BLaER1 (cell line): Measurements from ENCODE around the gene LIMD2.

Experiments used
- H3K27ac ChIP-seq: shearing (Covaris generic); formaldehyde crosslinking; 2 replicates; pipeline ENCODE4 v1.8.1; 2022
- H3K27me3 ChIP-seq: shearing (Covaris generic); formaldehyde crosslinking; 2 replicates; pipeline ENCODE4 v1.8.1; 2022
- H3K36me3 ChIP-seq: shearing (Covaris generic); formaldehyde crosslinking; 2 replicates; pipeline ENCODE4 v1.8.1; 2022
- H3K4me1 ChIP-seq: shearing (Covaris generic); formaldehyde crosslinking; 2 replicates; pipeline ENCODE4 v1.8.1; 2022
- H3K4me2 ChIP-seq: shearing (Covaris generic); formaldehyde crosslinking; 2 replicates; pipeline ENCODE4 v1.8.1; 2022
- H3K4me3 ChIP-seq: shearing (Covaris generic); formaldehyde crosslinking; 2 replicates; pipeline ENCODE4 v1.8.1; 2022
- H3K9ac ChIP-seq: shearing (Covaris generic); formaldehyde crosslinking; 2 replicates; pipeline ENCODE4 v1.8.1; 2022
- H3K9me3 ChIP-seq: shearing (Covaris generic); formaldehyde crosslinking; 2 replicates; pipeline ENCODE4 v1.8.1; 2022
- H4K20me1 ChIP-seq: shearing (Covaris generic); formaldehyde crosslinking; 2 replicates; pipeline ENCODE4 v1.8.1; 2022
- Cebpa-rat ChIP-seq: shearing (Covaris generic); IDR thresholded peaks from 2 replicates; pipeline ENCODE4 v1.8.1; 2022

The LIMD2 gene

DNA sequence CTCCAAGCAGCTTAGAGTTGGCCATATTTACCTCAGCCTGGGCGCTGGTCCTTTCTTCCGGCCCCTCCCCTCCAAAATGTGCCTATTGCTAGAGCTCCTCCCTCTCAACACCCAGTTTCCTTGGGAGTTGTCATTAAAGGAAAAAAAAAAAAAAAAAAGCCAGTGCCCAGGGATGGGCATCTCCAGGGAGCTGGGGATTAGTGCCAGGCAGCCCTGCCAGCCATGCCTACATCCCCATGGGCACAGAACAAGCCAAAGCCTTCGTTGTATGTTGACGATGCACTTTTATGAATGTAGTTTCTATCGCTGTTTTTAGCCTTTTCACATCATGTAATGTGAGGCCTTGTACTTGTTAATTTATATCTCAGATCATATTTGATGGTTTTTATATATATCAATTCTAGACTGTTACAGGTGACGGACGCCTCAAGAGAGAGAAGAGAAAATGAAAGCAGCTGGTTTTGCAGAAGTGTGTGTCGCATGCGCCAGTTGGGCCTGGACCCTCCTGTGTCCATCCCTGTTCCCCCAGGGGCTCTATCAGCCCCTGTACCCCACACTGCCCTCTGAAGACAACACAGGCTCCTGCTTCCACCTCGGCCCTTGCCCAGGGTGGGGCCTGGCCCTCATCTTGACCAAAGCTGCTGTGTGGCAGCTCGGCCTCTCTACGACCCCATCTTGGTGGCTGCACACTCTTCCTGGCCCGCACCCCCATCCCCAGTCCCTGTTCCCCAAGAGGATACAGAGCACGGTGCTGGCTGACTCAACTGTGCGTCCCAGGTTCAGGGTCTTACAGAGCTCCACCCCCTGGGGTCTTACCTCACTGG is 4.8 kb downstream of the LIMD2 start:
- no peak overlapping the region for H3K4me3 ChIP-seq
- no peak for TF ChIP-seq Cebpa-rat
- peaks cover 58% of the 10 kb centered on the region for H4K20me1 ChIP-seq
- 0 out of 2 replicates have a peak overlapping the region, but pooled peaks have one; percentile 8 for H3K9ac ChIP-seq
- H3K4me2 ChIP-seq: peak overlapping the region; percentile 100
- H3K36me3 ChIP-seq: peaks cover 57% of the 10 kb centered on the region
- no peaks in the 10 kb centered on the region for H3K9me3 ChIP-seq
- H3K27me3 ChIP-seq: no peaks in the 10 kb centered on the region
- H3K27ac ChIP-seq: peak overlapping the region; percentile 100
- peaks cover 56% of the 10 kb centered on the region for H3K4me1 ChIP-seq

GRCh38 chr17:63694229-63694949 is 5.5 kb downstream of the LIMD2 start:
- peaks cover 58% of the 10 kb centered on the region for H4K20me1 ChIP-seq
- peaks cover 65% of the 10 kb centered on the region for H3K36me3 ChIP-seq
- H3K27me3 ChIP-seq: no peaks in the 10 kb centered on the region
- peak overlapping the region; percentile 52 for H3K9ac ChIP-seq
- peak overlapping the region; percentile 42 for H3K27ac ChIP-seq
- H3K9me3 ChIP-seq: no peaks in the 10 kb centered on the region
- H3K4me3 ChIP-seq: no peak overlapping the region
- peaks cover 56% of the 10 kb centered on the region for H3K4me1 ChIP-seq
- TF ChIP-seq Cebpa-rat: no peak
- H3K4me2 ChIP-seq: peak overlapping the region; percentile 100

GRCh38 chr17:63693411-63694113 is 6.4 kb downstream of the LIMD2 start:
- H3K27ac ChIP-seq: peak overlapping the region; percentile 42
- H3K4me1 ChIP-seq: peaks cover 50% of the 10 kb centered on the region
- peak overlapping the region; percentile 100; the same call in 1 of the 2 replicates for H3K4me2 ChIP-seq
- no peak for TF ChIP-seq Cebpa-rat
- H4K20me1 ChIP-seq: peaks cover 53% of the 10 kb centered on the region
- H3K36me3 ChIP-seq: peaks cover 74% of the 10 kb centered on the region
- H3K4me3 ChIP-seq: no peak overlapping the region
- H3K9me3 ChIP-seq: no peaks in the 10 kb centered on the region
- H3K9ac ChIP-seq: no peak overlapping the region
- no peaks in the 10 kb centered on the region for H3K27me3 ChIP-seq

DNA sequence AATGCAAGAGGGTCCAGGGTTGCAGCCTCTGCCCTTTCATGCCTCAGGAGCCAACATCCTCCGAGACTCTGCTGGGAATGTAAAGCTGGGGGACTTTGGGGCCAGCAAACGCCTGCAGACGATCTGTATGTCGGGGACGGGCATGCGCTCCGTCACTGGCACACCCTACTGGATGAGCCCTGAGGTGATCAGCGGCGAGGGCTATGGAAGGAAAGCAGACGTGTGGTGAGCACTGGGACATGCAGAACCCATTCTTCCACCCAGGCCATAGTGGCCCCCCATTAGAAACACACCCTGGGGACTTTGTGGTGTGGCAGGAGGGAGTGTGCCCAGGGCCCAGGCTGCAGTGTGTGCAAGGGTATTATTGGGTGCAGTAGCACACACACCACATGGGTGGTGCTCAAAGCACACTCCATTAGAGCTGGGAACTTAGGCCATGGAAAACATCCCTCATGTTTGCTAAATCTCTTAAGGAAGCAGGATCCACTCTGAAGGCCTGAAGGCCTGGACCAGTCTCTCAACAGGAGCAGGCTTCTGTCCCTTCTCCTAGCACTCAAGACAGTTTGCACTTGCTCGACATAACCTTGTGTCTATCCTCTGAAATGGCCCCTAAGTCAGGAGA is 7.6 kb downstream of the LIMD2 start:
- no peaks in the 10 kb centered on the region for H3K9me3 ChIP-seq
- peaks cover 84% of the 10 kb centered on the region for H3K36me3 ChIP-seq

DNA sequence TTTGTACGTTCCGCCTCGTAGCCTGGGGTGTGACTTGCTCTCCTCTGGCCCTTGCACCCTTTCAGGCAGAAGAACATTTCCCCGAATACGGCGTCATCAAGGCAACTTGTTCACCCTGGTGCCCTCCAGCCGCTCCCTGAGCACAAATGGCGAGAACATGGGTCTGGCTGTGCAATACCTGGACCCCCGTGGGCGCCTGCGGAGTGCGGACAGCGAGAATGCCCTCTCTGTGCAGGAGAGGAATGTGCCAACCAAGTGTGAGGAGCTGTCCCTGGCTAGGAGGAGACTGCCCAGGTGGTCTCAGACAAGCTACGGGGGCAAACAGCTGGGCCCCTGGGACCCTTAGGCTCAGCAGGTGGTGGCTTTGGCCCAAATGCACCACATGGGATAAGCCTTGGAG is 10.4 kb downstream of the LIMD2 start:
- H3K9ac ChIP-seq: no peak overlapping the region
- peaks cover 9% of the 10 kb centered on the region for H3K4me1 ChIP-seq
- H3K4me2 ChIP-seq: no peak overlapping the region
- H3K27ac ChIP-seq: no peak overlapping the region
- H3K4me3 ChIP-seq: no peak overlapping the region
- no peak for TF ChIP-seq Cebpa-rat
- H3K36me3 ChIP-seq: peaks cover 97% of the 10 kb centered on the region
- no peaks in the 10 kb centered on the region for H3K27me3 ChIP-seq
- no peaks in the 10 kb centered on the region for H3K9me3 ChIP-seq
- H4K20me1 ChIP-seq: peaks cover 21% of the 10 kb centered on the region

More for the DNA sequence above, 7.6 kb downstream of the LIMD2 start:
- peaks cover 38% of the 10 kb centered on the region for H3K4me1 ChIP-seq
- no peak overlapping the region for H3K27ac ChIP-seq
- H4K20me1 ChIP-seq: peaks cover 40% of the 10 kb centered on the region
- TF ChIP-seq Cebpa-rat: no peak
- no peak overlapping the region for H3K9ac ChIP-seq
- no peak overlapping the region for H3K4me3 ChIP-seq
- H3K4me2 ChIP-seq: no peak overlapping the region
- no peaks in the 10 kb centered on the region for H3K27me3 ChIP-seq

DNA sequence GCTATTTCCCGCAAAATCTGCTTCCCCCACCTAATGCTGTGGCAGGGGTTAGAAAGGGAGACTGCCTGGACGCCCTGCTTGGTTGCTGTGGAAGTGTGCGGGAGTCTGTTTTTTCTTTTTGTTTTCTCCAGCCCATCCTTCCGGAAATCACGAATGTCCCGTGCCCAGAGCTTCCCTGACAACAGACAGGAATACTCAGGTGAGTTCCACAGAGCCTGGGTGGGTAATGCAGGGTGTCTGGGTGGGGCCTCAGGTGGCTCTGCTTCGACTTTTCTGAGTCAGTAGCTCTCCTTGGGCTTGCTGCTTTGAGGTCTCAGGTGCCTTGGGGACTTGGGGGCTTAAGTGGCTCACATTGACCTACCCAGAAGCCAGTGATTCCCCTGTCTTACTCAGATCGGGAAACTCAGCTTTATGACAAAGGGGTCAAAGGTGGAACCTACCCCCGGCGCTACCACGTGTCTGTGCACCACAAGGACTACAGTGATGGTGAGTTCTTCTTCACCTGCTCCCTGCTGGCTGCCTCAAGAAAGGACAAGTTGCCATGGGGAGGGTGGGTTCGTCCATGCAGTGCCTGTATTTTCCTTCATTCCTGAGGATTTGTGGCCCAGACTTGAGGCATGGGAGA is 11.4 kb downstream of the LIMD2 start:
- Histone ChIP-seq H3K9me3 (no peaks in the 10 kb centered on the region), H3K27ac (no peak overlapping the region), H3K27me3 (no peaks in the 10 kb centered on the region), H3K36me3 (peaks cover 97% of the 10 kb centered on the region), H3K4me1 (no peaks in the 10 kb centered on the region; the same call in 1 of the 2 replicates), H3K9ac (no peak overlapping the region), H3K4me3 (no peak overlapping the region), H3K4me2 (no peak overlapping the region), H4K20me1 (peaks cover 11% of the 10 kb centered on the region; the same call in 1 of the 2 replicates)
- TF ChIP-seq Cebpa-rat: no peak

- no peak overlapping the region for H3K9ac ChIP-seq
- H3K4me2 ChIP-seq: no peak overlapping the region
- peaks cover 97% of the 10 kb centered on the region for H3K36me3 ChIP-seq
- no peaks in the 10 kb centered on the region for H3K4me1 ChIP-seq
- H4K20me1 ChIP-seq: peaks cover 6% of the 10 kb centered on the region; the same call in 1 of the 2 replicates
- H3K27me3 ChIP-seq: no peaks in the 10 kb centered on the region
- no peak overlapping the region for H3K27ac ChIP-seq
- H3K9me3 ChIP-seq: peaks cover 12% of the 10 kb centered on the region
- H3K4me3 ChIP-seq: no peak overlapping the region
- no peak for TF ChIP-seq Cebpa-rat
Measured at GRCh38 chr17:63686138-63686685, 13.7 kb downstream of the LIMD2 start.

DNA sequence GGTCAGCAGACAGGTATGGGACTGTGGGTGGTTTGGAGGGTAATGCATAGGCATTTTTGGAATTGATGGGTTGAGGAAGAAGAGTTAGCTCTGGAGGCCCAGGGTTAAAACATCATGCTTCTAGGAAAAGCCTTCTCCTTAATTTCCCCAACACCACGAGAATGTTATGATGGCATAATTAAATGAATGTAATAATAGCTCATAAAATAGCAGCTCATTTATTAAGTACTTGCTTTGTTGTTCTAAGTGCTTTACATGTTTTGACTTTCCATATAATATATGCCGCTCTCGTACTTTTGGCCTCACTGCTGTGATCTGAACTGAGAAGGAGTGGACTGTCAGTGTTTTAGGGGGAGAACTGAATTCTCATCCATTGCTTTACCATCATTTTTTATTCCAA is 14.3 kb downstream of the LIMD2 start:
- Histone ChIP-seq H3K4me1 (no peaks in the 10 kb centered on the region), H4K20me1 (no peaks in the 10 kb centered on the region; the same call in 1 of the 2 replicates), H3K36me3 (peaks cover 97% of the 10 kb centered on the region), H3K27ac (no peak overlapping the region), H3K4me2 (no peak overlapping the region), H3K27me3 (no peaks in the 10 kb centered on the region), H3K9ac (no peak overlapping the region), H3K4me3 (no peak overlapping the region), H3K9me3 (peaks cover 12% of the 10 kb centered on the region)
- TF ChIP-seq Cebpa-rat: no peak

- H3K27ac ChIP-seq: no peak overlapping the region
- no peaks in the 10 kb centered on the region for H3K4me1 ChIP-seq
- H3K4me3 ChIP-seq: no peak overlapping the region
- no peak overlapping the region for H3K9ac ChIP-seq
- H3K36me3 ChIP-seq: peaks cover 97% of the 10 kb centered on the region
- TF ChIP-seq Cebpa-rat: no peak
- peaks cover 12% of the 10 kb centered on the region for H3K9me3 ChIP-seq
- no peak overlapping the region for H3K4me2 ChIP-seq
- H4K20me1 ChIP-seq: no peaks in the 10 kb centered on the region
- H3K27me3 ChIP-seq: no peaks in the 10 kb centered on the region
Measured at GRCh38 chr17:63685041-63685440, 14.9 kb downstream of the LIMD2 start.
